Mesendoderm (in vitro differentiated cells): ENCODE results near the gene OR4Q2. TPM values are rescaled to one million over a fixed set of nuclear protein-coding genes. Genes with fewer than 3 reads are reported as not detected.
"Not testable (repeated sequence)": the region's sequence is repeated elsewhere in the genome, so short reads cannot be mapped to it uniquely, and the experiment has no call there.

ENCODE experiments used
- DNase-seq: peaks from one replicate; pipeline ENCODE4 v3.0.0; 2013
- H2AK5ac ChIP-seq: 2 replicates; pipeline ENCODE4 v1.6.1; 2013; ENCODE audit warnings: low read length, inconsistent platforms
- H2BK120ac ChIP-seq: 2 replicates; pipeline ENCODE4 v1.6.1; 2013; ENCODE audit warnings: low read depth, mild to moderate bottlenecking, low read length, moderate library complexity, mixed read lengths
- H2BK15ac ChIP-seq: replicated peaks from 2 replicates; pipeline ENCODE4 v1.6.1; 2013; ENCODE audit warnings: low read depth, mild to moderate bottlenecking, moderate library complexity
- H2BK5ac ChIP-seq: 2 replicates; pipeline ENCODE4 v1.6.1; 2013; ENCODE audit warnings: low read length, inconsistent platforms
- H3K18ac ChIP-seq: 2 replicates; pipeline ENCODE4 v1.6.1; 2013; ENCODE audit warnings: mild to moderate bottlenecking, low read length, mixed read lengths
- H3K23ac ChIP-seq: one replicate; pipeline ENCODE4 v1.6.1; 2013; ENCODE audit warnings: low read length
- H3K27ac ChIP-seq: 2 replicates; pipeline ENCODE4 v1.5.1; 2013; ENCODE audit warnings: low read depth, mild to moderate bottlenecking, inconsistent platforms, low read length, moderate library complexity
- H3K27me3 ChIP-seq: 2 replicates; pipeline ENCODE4 v1.6.1; 2013; ENCODE audit warnings: low read length, control low read depth, mild to moderate bottlenecking, inconsistent platforms; ENCODE audit not compliant: insufficient read depth, poor library complexity
- H3K36me3 ChIP-seq: 2 replicates; pipeline ENCODE4 v1.6.1; 2013; ENCODE audit warnings: low read length, inconsistent platforms; ENCODE audit not compliant: control insufficient read depth, insufficient read depth
- H3K4ac ChIP-seq: one replicate; pipeline ENCODE4 v1.6.1; 2013; ENCODE audit warnings: low read depth, mild to moderate bottlenecking, low read length, moderate library complexity
- H3K4me1 ChIP-seq: 2 replicates; pipeline ENCODE4 v1.6.1; 2013; ENCODE audit warnings: low read depth, low read length, inconsistent platforms; ENCODE audit not compliant: control insufficient read depth
- H3K4me2 ChIP-seq: 2 replicates; pipeline ENCODE4 v1.6.1; 2013; ENCODE audit warnings: low read length
- H3K4me3 ChIP-seq: 2 replicates; pipeline ENCODE4 v1.5.1; 2013; ENCODE audit warnings: mild to moderate bottlenecking, low read length
- H3K56ac ChIP-seq: one replicate; pipeline ENCODE4 v1.6.1; 2013; ENCODE audit warnings: low read length
- H3K79me1 ChIP-seq: 2 replicates; pipeline ENCODE4 v1.6.1; 2013; ENCODE audit warnings: low read length, inconsistent platforms
- H3K79me2 ChIP-seq: 2 replicates; pipeline ENCODE4 v1.6.1; 2013; ENCODE audit warnings: mild to moderate bottlenecking, low read length; ENCODE audit not compliant: control insufficient read depth, insufficient read depth
- H3K9ac ChIP-seq: 2 replicates; pipeline ENCODE4 v1.6.1; 2013; ENCODE audit warnings: low read length, inconsistent platforms
- H4K5ac ChIP-seq: one replicate; pipeline ENCODE4 v1.6.1; 2013; ENCODE audit warnings: low read length
- H4K8ac ChIP-seq: one replicate; pipeline ENCODE4 v1.6.1; 2013; ENCODE audit warnings: low read depth, mild to moderate bottlenecking, control low read depth, low read length, moderate library complexity
- WGBS: extraction: QIAGEN DNeasy Blood & Tissue Kit; methylation state at CpG from one replicate; pipeline ENCODE4 v1.1.7; 2013; ENCODE audit warnings: low lambda C conversion rate, missing lambda C conversion rate; ENCODE audit not compliant: insufficient coverage; ENCODE audit errors: extremely low coverage; 5-methylcytosine and 5-hydroxymethylcytosine counted together
- polyA plus RNA-seq, 2 experiments: library from polyadenylated mRNA; stranded (reverse); fragments of 200-250 nt; gene quantifications; one replicate each; pipeline ENCODE4 v1.2.3, GENCODE V29; 2013

OR4Q2 gene
- polyA plus RNA-seq (2013, experiment 1 of 2): not detected
- not detected for polyA plus RNA-seq (2013, experiment 2 of 2)

DNA sequence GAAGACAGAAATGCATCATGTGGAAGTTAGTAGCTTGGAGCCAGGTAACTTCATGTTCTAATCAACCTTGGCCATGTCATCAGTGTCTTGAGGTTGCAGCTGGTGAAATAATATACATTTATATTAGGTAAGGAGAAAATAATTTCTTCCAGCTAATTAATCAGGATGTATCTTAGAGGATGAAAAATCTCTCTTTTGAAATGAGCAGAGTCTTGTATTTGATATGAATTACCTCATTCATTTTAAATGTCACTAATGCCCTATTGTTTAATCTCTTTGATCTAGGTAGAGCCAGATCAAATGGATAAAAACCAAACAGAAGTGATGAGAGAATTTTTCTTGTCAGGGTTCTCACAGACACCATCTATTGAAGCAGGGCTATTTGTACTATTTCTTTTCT is at the start of gene OR4Q2:
TSS of gene OR4Q2 (plus strand) at position 301 of the 400 bp plus-strand sequence.
- H3K4me3 ChIP-seq: no peak within 1 kb of the TSS
- H3K56ac ChIP-seq: no peak within 1 kb of the TSS
- no peak within 1 kb of the TSS for H3K18ac ChIP-seq
- H3K79me2 ChIP-seq: no peaks in the 10 kb centered on the region
- no peak within 1 kb of the TSS for H4K5ac ChIP-seq
- no peak within 1 kb of the TSS for H2BK120ac ChIP-seq
- H2AK5ac ChIP-seq: no peak within 1 kb of the TSS
- H3K4me1 ChIP-seq: no peaks in the 10 kb centered on the region
- H3K4me2 ChIP-seq: no peak within 1 kb of the TSS
- no peak within 1 kb of the TSS for H2BK5ac ChIP-seq
- H3K79me1 ChIP-seq: no peaks in the 10 kb centered on the region
- no peak within 1 kb of the TSS for H3K4ac ChIP-seq
- no peak within 1 kb of the TSS for H4K8ac ChIP-seq
- no peak within 1 kb of the TSS for H3K9ac ChIP-seq
- H3K27me3 ChIP-seq: no peaks in the 10 kb centered on the region
- no peak within 1 kb of the TSS for H2BK15ac ChIP-seq
- no peak for DNase-seq
- H3K27ac ChIP-seq: no peak within 1 kb of the TSS
- no peak within 1 kb of the TSS for H3K23ac ChIP-seq
- H3K36me3 ChIP-seq: no peaks in the 10 kb centered on the region

DNA sequence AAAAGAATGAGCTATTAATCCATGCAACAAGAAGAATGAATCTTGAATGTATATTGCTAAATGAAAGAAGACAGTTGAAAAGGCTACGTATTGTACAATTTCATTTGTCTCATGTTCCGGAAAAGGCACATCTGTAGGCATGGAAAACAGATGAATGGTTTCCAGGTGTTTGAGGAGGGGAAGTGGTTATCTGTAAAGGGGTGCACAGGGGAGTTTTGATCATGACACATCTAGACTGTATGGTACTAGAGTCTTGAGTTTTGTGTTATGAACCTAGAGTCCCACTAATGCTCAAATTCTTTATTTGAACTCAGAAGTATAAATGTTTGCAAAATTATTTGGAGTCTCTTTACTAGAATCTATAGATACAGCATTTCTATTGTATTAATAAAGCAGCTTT is 32.2 kb upstream of the OR4Q2 start:
- DNase-seq, H3K4me1 ChIP-seq, H3K4me2 ChIP-seq, H4K5ac ChIP-seq, H3K4me3 ChIP-seq, H3K27me3 ChIP-seq, H3K23ac ChIP-seq, H4K8ac ChIP-seq, H3K9ac ChIP-seq, H3K56ac ChIP-seq, H2BK120ac ChIP-seq, H2AK5ac ChIP-seq, H3K4ac ChIP-seq, H3K79me1 ChIP-seq, H3K36me3 ChIP-seq, H3K27ac ChIP-seq, H2BK15ac ChIP-seq, H3K18ac ChIP-seq, H3K79me2 ChIP-seq, H2BK5ac ChIP-seq: not testable (repeated sequence)
- WGBS: no CpG with 5 or more reads among the region's 2 CpGs

DNA sequence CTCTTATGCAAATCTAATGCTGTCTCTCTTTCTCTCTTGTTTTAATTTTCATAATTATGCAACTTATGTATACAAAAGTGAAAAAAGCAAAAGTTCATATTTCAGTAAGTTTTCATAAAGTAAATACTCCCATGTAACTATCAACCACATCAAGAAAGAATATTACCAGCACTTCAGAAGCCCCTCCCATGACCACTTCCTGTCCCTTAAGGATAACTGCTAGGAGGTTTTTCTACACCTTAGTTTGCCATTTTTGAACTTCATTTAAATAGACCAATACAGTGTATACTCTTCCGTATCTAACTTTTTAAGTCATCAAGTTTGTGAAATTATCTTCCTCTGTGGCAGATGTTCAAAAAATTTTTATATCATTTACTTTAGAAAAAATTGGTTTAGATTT is 27.1 kb upstream of the OR4Q2 start:
- no peak overlapping the region for H3K4me2 ChIP-seq
- no peak overlapping the region for H3K4ac ChIP-seq
- H3K27ac ChIP-seq: no peak overlapping the region
- H2AK5ac ChIP-seq: no peak overlapping the region
- no peak overlapping the region for H4K8ac ChIP-seq
- H3K36me3 ChIP-seq: no peaks in the 10 kb centered on the region
- H4K5ac ChIP-seq: no peak overlapping the region
- no peaks in the 10 kb centered on the region for H3K79me2 ChIP-seq
- no CpG with 5 or more reads among the region's 1 CpG for WGBS
- no peaks in the 10 kb centered on the region for H3K4me1 ChIP-seq
- H3K4me3 ChIP-seq: no peak overlapping the region
- no peak overlapping the region for H2BK15ac ChIP-seq
- no peak overlapping the region for H3K9ac ChIP-seq
- no peak overlapping the region for H3K23ac ChIP-seq
- DNase-seq: no peak
- H3K79me1 ChIP-seq: no peaks in the 10 kb centered on the region
- no peak overlapping the region for H3K56ac ChIP-seq
- no peak overlapping the region for H3K18ac ChIP-seq
- H2BK120ac ChIP-seq: no peak overlapping the region
- H3K27me3 ChIP-seq: no peaks in the 10 kb centered on the region
- no peak overlapping the region for H2BK5ac ChIP-seq

DNA sequence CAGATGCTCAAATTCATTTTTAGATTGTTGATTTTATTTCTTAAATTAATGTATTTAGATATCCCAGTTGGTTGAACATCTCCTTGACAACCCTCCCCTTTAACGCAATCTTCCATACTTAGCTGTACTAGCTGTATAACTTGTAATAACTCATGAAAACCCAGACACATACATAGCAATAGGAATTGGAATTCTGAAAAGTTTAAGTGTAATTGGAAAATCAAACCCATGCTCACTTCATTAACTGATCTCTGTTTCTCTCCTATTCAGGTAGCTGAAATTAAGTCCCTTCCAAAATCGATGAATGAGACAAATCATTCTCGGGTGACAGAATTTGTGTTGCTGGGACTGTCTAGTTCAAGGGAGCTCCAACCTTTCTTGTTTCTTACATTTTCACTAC is 26.7 kb upstream of the OR4Q2 start, which contains the start of gene OR4K15:
TSS of gene OR4K15 (plus strand) at position 301 of the 400 bp plus-strand sequence. CDS start at position 301, 0 bp downstream.
- H2BK5ac ChIP-seq: no peak within 1 kb of the TSS
- H3K18ac ChIP-seq: no peak within 1 kb of the TSS
- no peak within 1 kb of the TSS for H3K23ac ChIP-seq
- H3K4me3 ChIP-seq: no peak within 1 kb of the TSS
- H2BK120ac ChIP-seq: no peak within 1 kb of the TSS
- no peaks in the 10 kb centered on the region for H3K79me1 ChIP-seq
- H2BK15ac ChIP-seq: no peak within 1 kb of the TSS
- no CpG with 5 or more reads among the region's 3 CpGs for WGBS
- H4K5ac ChIP-seq: no peak within 1 kb of the TSS
- H3K27me3 ChIP-seq: no peaks in the 10 kb centered on the region
- no peak within 1 kb of the TSS for H3K9ac ChIP-seq
- no peak within 1 kb of the TSS for H2AK5ac ChIP-seq
- H3K4me2 ChIP-seq: no peak within 1 kb of the TSS
- H3K4me1 ChIP-seq: no peaks in the 10 kb centered on the region
- no peak within 1 kb of the TSS for H3K27ac ChIP-seq
- no peaks in the 10 kb centered on the region for H3K79me2 ChIP-seq
- H3K56ac ChIP-seq: no peak within 1 kb of the TSS
- H3K36me3 ChIP-seq: no peaks in the 10 kb centered on the region
- no peak within 1 kb of the TSS for H3K4ac ChIP-seq
- no peak within 1 kb of the TSS for H4K8ac ChIP-seq
- no peak for DNase-seq

DNA sequence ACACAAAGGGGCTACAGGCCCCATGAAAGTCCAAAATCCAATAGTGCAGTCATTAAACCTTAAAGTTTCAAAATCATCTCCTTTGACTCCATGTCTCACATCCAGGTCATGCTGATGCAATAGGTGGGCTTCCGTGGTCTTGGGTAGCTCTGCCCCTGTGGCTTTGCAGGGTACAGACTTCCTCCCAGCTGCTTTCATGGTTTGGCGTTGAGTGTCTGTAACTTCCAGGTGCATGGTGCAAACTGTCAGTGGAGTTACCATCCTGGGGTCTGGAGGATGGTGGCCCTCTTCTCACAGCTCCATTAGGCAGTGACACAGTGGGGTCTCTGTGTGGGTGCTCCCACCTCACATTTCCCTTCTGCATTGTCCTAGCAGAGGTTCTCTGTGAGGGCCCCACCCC is 8.5 kb upstream of the OR4Q2 start:
- H3K36me3 ChIP-seq: no peaks in the 10 kb centered on the region

DNA sequence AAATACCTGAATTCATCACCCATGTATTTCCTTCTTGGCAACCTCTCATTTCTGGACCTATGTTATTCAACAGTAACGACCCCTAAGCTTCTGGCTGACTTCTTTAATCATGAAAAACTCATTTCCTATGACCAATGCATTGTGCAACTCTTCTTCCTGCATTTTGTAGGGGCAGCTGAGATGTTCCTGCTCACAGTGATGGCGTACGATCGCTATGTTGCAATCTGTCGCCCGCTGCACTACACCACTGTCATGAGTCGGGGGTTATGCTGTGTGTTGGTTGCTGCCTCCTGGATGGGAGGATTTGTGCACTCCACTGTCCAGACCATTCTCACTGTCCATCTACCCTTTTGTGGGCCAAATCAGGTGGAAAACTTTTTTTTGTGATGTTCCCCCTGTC is 356 bp downstream of the OR4Q2 start:
- no peak for DNase-seq

More for the DNA sequence above, 8.5 kb upstream of the OR4Q2 start:
- no peak overlapping the region for H3K23ac ChIP-seq
- H3K56ac ChIP-seq: no peak overlapping the region
- H2AK5ac ChIP-seq: no peak overlapping the region
- no peaks in the 10 kb centered on the region for H3K79me1 ChIP-seq
- no peaks in the 10 kb centered on the region for H3K4me1 ChIP-seq
- H2BK5ac ChIP-seq: no peak overlapping the region
- no peak overlapping the region for H3K18ac ChIP-seq
- H4K5ac ChIP-seq: no peak overlapping the region
- H2BK120ac ChIP-seq: no peak overlapping the region
- no CpG with 5 or more reads among the region's 2 CpGs for WGBS
- no peak overlapping the region for H3K4me3 ChIP-seq
- no peak overlapping the region for H3K27ac ChIP-seq
- H3K4me2 ChIP-seq: no peak overlapping the region
- no peaks in the 10 kb centered on the region for H3K27me3 ChIP-seq
- H3K4ac ChIP-seq: no peak overlapping the region
- no peak overlapping the region for H3K9ac ChIP-seq
- H4K8ac ChIP-seq: no peak overlapping the region
- no peak for DNase-seq
- no peak overlapping the region for H2BK15ac ChIP-seq
- H3K79me2 ChIP-seq: no peaks in the 10 kb centered on the region

More for the DNA sequence above, 356 bp downstream of the OR4Q2 start:
- H3K79me2 ChIP-seq: no peaks in the 10 kb centered on the region
- no peaks in the 10 kb centered on the region for H3K27me3 ChIP-seq
- H3K36me3 ChIP-seq: no peaks in the 10 kb centered on the region
- no peaks in the 10 kb centered on the region for H3K79me1 ChIP-seq
- H3K56ac ChIP-seq: no peak overlapping the region
- H3K9ac ChIP-seq: no peak overlapping the region
- H3K27ac ChIP-seq: no peak overlapping the region
- no peak overlapping the region for H3K18ac ChIP-seq
- no peak overlapping the region for H2BK120ac ChIP-seq
- H3K4me2 ChIP-seq: no peak overlapping the region
- H3K4me1 ChIP-seq: no peaks in the 10 kb centered on the region
- H4K8ac ChIP-seq: no peak overlapping the region
- no peak overlapping the region for H3K23ac ChIP-seq
- no peak overlapping the region for H2BK5ac ChIP-seq
- H4K5ac ChIP-seq: no peak overlapping the region
- no peak overlapping the region for H3K4ac ChIP-seq
- WGBS: no CpG with 5 or more reads among the region's 7 CpGs
- H2BK15ac ChIP-seq: no peak overlapping the region
- no peak overlapping the region for H3K4me3 ChIP-seq
- H2AK5ac ChIP-seq: no peak overlapping the region
